GM12801 (cell line): ENCODE data around the gene AGMO.

Experiments used
- TF ChIP-seq, protein P1 (sequence below): IDR thresholded peaks from one replicate; pipeline ENCODE4 v1.5.1; 2011; ENCODE audit warnings: control low read depth; ENCODE audit not compliant: insufficient read length; ENCODE audit errors: extremely low read depth

The AGMO gene

DNA sequence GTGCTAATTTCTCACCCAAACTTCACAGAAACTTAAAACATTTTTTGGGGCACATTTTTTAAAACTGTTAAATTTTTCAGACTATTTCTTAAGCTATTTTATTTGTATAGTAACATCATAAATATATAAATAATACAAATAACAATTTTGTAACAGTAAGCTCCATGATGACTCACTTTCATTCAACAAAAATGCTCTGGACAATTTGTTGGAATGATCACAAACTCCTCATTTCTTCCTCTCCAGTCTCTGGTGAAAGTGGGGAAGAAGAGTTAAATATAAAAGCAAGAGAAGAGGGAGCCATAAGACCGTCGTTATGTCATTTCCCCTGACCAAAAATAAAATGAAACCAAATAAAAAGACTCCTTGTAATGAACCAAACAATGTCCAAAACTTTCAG, 162.4 kb downstream of the AGMO start:
- TF ChIP-seq, protein P1, sequence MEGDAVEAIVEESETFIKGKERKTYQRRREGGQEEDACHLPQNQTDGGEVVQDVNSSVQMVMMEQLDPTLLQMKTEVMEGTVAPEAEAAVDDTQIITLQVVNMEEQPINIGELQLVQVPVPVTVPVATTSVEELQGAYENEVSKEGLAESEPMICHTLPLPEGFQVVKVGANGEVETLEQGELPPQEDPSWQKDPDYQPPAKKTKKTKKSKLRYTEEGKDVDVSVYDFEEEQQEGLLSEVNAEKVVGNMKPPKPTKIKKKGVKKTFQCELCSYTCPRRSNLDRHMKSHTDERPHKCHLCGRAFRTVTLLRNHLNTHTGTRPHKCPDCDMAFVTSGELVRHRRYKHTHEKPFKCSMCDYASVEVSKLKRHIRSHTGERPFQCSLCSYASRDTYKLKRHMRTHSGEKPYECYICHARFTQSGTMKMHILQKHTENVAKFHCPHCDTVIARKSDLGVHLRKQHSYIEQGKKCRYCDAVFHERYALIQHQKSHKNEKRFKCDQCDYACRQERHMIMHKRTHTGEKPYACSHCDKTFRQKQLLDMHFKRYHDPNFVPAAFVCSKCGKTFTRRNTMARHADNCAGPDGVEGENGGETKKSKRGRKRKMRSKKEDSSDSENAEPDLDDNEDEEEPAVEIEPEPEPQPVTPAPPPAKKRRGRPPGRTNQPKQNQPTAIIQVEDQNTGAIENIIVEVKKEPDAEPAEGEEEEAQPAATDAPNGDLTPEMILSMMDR: no peak

DNA sequence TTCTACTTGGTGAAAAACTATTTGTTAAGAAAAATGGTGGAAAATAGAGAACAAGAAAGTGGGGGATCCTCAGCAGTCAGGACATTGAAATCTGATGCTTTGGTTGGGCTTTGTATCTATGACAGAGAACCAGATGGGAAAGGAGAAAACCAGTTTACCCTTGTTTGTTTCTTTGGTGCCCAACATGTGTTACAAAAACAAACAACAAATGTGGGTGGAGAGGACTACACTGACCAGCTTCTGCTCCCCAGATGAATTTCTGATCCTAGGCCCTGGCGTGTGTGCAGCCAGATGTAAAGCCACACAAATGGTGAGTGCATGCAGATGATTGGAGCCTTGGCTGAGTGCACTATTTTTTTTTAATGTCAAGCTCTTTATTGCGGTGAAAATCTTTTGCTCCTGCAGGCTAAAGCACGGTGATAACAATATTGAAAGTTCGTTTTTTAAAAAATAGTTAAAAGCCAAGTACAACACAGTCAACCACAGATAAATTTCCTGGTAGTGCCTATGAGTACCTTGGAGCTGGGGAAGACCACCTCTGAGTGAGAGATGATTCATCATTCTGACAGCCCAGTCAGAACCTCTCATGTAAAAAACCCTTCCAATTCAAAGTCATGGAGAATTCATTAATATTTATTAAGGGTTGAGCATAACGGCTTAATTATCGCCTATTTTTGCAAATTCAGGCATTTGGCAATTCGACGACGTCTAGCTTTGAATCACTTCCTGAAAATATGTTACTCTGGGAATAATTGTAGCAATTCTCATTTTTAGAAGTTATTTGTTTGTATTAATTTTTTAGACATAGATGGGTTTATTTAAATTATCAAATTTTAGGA, 163.7 kb downstream of the AGMO start:
- TF ChIP-seq, protein P1: no peak

DNA sequence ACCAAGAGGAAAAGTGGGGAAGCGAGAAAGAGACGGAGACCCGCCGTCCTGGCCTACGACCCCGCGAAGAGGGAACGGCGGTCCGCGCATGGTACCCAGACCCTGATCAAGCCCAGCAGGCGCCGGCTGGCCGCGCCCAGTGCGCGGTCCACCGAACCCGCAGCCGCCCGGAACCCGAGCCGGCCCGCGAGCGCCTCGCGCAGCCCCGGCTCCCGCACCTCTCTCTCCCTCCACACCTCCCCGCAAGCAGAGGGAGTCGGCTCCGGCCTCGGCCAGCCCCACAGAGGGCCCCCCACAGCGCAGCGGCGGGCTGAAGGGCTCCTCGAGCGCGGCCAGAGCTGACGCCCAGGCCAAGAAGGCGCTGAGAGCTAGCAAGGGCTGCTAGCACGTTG, 164.7 kb downstream of the AGMO start:
- TF ChIP-seq, protein P1: no peak

DNA sequence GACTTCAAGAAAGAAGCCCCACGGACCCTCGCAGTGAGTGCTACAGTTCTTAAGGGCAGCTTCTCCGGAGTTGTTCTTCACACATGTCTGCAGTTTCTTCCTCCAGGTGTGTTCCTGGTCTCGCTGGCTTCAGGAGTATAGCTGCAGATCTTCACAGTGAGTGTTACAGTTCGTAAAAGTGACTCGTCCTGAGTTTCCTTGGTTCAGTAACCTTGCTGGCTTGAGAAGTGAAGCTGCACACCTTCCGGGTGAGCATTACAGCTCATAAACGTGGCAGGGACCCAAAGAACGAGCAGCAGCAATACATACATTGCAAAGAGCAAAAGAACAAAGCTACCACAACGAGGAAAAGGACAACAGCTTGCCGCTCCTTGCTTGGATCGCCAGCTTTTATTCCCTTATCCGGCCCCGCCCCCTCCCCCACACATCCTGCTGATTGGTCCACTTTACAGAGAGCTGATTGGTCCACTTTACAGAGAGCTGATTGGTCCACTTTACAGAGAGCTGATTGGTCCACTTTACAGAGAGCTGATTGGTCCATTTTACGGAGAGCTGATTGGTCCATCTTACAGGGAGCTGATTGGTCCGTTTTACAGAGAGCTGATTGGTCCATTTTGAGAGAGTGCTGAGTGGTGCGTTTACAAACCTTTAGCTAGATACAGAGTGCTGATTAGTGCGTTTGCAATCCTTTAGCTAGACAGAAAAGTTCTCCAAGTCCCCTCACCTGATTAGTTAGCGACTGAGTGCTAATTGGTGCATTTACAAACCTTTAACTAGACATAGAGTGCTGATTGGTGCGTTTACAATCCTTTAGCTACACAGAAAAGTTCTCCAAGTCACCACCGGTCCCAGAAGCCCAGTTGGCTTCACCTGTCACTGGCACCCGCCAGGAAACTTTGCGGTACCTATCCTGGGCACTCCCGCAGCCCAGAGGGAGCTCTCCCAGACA, 165.3 kb downstream of the AGMO start:
- TF ChIP-seq, protein P1: no peak

DNA sequence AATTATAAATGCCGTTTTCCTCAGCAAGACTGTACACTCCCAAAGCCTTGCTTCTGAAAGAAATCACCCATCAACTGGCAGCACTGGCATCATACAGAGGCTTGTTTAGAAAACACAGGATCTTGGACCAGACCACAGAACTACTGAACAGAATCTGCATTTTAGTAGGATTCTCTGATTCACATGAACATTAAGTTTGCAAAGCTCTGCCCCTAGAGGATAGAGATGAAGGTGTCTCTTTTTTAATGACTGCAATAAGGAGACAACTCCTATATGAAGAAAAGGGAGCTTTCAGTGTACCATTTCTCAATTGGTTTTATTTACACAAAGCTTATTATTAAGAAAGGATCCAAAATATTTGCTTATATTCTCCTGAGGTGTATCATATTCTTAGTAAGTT, 172.7 kb downstream of the AGMO start:
- TF ChIP-seq, protein P1: no peak

DNA sequence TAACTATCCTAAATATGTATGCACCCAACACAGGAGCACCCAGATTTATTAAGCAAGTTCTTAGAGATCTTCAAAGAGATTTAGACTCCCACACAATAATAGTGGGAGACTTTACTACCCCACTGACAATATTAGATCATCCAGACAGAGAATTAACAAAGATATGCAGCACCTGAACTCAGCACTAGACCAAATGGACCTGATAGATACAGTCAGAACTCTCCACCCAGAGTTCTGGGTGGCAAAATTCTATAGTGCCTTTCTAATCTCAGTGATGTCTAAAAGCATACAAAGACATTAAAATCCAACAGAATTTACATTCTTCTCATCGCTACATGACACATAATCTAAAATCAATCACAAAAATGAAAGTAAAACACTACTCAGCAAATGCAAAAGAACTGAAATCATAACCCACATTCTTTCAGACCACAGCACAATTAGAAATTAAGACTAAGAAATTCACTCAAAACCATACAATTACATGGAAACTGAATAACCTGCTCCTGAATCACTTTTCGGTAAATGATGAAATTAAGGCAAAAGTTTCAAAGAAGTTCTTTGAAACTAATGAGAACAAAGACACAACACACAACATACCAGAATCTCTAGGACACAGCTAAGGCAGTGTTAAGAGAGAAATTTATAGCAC, 183.2 kb downstream of the AGMO start:
- TF ChIP-seq, protein P1: no peak

DNA sequence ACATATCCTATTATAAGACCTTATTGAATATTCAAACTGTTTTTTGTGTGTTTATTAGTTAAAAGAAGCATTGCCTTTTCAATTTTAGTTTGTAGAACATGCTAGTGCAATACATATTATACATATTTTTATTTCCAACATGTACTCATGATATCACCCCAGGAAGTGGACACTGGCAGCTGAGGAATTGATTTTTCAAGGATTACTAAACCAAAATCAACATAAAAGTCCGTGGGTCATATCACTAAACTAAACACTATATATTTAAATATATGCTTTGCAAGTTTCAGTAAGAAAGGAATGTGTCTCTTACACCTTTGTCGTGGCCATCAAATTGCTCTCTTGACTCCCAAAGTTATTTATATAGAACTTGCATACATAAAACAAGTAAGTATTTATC, 185.2 kb downstream of the AGMO start:
- TF ChIP-seq, protein P1: no peak
